ENCODE results near the gene ACTL10. TPM values are rescaled to one million over a fixed set of nuclear protein-coding genes. Genes with fewer than 3 reads are reported as not detected.

ACTL10 gene
- total and polyA plus RNA-seq, 7 donors: 0.54 to 4.5 (median 0.66) TPM

DNA sequence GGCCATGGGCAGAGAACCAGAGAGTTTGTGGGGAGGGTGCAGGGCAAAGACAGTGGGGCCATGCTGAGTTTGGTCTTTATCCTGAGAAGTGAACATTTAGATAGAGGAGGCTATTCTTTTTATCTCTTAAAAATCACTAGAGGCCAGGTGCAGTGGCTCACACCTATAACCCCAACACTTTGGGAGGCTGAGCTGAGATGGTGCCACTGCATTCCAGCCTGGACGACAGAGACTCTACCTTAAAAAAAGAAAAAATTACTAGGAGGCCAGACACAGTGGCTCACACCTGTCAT is 44.6 kb downstream of the ACTL10 start:
- no peaks in the 10 kb centered on the region for H3K4me1 ChIP-seq
- H3K9me3 ChIP-seq: no peaks in the 10 kb centered on the region
- DNase-seq: no peak
- no peak overlapping the region for H3K4me3 ChIP-seq
- peaks cover 11 to 61% (median 20%) of the 10 kb centered on the region in 4 donors for H3K36me3 ChIP-seq
- no peaks in the 10 kb centered on the region for H3K27me3 ChIP-seq
- intact Hi-C loops (cut with DNase I): no loop called here
- TF ChIP-seq, protein P1, sequence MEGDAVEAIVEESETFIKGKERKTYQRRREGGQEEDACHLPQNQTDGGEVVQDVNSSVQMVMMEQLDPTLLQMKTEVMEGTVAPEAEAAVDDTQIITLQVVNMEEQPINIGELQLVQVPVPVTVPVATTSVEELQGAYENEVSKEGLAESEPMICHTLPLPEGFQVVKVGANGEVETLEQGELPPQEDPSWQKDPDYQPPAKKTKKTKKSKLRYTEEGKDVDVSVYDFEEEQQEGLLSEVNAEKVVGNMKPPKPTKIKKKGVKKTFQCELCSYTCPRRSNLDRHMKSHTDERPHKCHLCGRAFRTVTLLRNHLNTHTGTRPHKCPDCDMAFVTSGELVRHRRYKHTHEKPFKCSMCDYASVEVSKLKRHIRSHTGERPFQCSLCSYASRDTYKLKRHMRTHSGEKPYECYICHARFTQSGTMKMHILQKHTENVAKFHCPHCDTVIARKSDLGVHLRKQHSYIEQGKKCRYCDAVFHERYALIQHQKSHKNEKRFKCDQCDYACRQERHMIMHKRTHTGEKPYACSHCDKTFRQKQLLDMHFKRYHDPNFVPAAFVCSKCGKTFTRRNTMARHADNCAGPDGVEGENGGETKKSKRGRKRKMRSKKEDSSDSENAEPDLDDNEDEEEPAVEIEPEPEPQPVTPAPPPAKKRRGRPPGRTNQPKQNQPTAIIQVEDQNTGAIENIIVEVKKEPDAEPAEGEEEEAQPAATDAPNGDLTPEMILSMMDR (IDR thresholded peaks at IDR 0.05): no peak
- TF ChIP-seq POLR2A (IDR thresholded peaks at IDR 0.05) (no peak), POLR2AphosphoS5 (IDR thresholded peaks at IDR 0.05) (no peak), EP300 (IDR thresholded peaks at IDR 0.05) (no peak)
- no peak overlapping the region for H3K27ac ChIP-seq
- WGBS, 2 donors: 83 to 93% methylated on average over 1 of the region's 1 CpG

DNA sequence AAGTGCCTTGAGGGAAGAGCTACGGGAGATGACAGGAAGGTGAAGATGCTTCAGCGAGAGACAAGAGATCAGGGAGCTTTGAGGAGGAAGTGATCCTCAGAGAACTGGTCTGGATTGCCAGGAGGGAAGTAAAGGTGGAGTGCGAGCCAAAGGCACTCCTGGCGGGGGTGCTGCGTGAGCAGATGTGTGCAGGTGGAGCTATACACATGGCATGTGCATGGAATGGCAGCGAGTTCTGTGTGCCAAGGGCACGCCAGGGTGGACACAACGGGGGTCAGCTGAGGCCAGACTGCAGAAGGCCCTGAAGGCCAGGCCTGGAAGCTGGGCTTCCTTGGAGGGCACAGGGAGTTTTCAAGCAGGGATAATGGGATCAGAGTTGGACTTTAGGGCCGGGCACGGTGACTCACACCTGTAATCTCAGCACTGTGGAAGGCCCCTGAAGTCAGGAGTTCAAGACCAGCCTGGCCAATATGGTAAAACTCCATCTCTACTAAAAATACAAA is 47.2 kb downstream of the ACTL10 start:
- peaks cover 0 to 2% (median 2%) of the 10 kb centered on the region in 4 donors for H3K4me1 ChIP-seq
- no peaks in the 10 kb centered on the region for H3K27me3 ChIP-seq
- H3K36me3 ChIP-seq: peaks cover 7 to 45% (median 18%) of the 10 kb centered on the region in 4 donors
- H3K9me3 ChIP-seq: no peaks in the 10 kb centered on the region
- intact Hi-C loops (cut with DNase I): no loop called here
- no peak overlapping the region for H3K27ac ChIP-seq
- 91 to 94% methylated on average over 10 of the region's 10 CpGs for WGBS, 2 donors
- DNase-seq: no peak
- no peak overlapping the region for H3K4me3 ChIP-seq
- TF ChIP-seq POLR2A (IDR thresholded peaks at IDR 0.05) (no peak), EP300 (IDR thresholded peaks at IDR 0.05) (no peak), POLR2AphosphoS5 (IDR thresholded peaks at IDR 0.05) (no peak)
- TF ChIP-seq, protein P1 (IDR thresholded peaks at IDR 0.05): no peak

DNA sequence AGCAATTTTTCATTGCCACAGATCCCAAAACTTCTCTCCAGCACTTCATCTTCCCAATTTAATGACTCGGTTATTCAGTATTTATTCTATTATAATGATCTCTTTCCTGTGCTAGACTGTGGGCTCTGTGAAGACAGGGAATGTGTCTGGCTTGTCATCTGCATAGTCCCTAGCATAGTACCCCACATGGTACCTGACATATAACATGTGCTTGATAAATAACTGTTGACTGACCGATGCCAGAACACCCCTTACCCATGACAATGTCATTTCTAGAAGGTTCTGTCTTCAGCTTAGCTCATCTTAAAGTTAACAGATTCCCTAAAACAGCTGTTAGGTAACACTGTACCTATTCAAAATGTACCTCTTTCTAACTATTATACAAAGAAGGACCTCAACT is 49.8 kb downstream of the ACTL10 start:
- Histone ChIP-seq H3K4me3 (no peak overlapping the region), H3K27me3 (no peaks in the 10 kb centered on the region), H3K4me1 (peaks cover 0 to 15% (median 11%) of the 10 kb centered on the region in 4 donors), H3K9me3 (no peaks in the 10 kb centered on the region), H3K27ac (no peak overlapping the region), H3K36me3 (peaks cover 0 to 33% (median 13%) of the 10 kb centered on the region in 4 donors)
- no peak for DNase-seq
- TF ChIP-seq EP300 (IDR thresholded peaks at IDR 0.05) (no peak), POLR2AphosphoS5 (IDR thresholded peaks at IDR 0.05) (no peak), POLR2A (IDR thresholded peaks at IDR 0.05) (no peak)
- TF ChIP-seq, protein P1 (IDR thresholded peaks at IDR 0.05): no peak
- 88 to 93% methylated on average over 2 of the region's 2 CpGs for WGBS, 2 donors
- intact Hi-C loops (cut with DNase I): no loop called here

Other genes starting within 250 kb of the ACTL10 start
- gene SNTA1, start 223.2 kb upstream of the ACTL10 start, total RNA-seq: 10 to 100 TPM; 29.3 to 42.7 (median 33.4) TPM
- 1 to 10 TPM; 5.8 to 7.8 (median 6.1) TPM for gene SNTA1, start 223.2 kb upstream of the ACTL10 start, polyA plus RNA-seq
- gene CBFA2T2, start 176.8 kb upstream of the ACTL10 start, total RNA-seq: 10 to 100 TPM; 17.1 to 26.0 (median 20.9) TPM
- 10 to 100 TPM in 1 of 3 donors, 1 to 10 TPM in 2; 5.4 to 12.7 (median 6.5) TPM for gene CBFA2T2, start 176.8 kb upstream of the ACTL10 start, polyA plus RNA-seq
- gene C20orf144, start 4.6 kb upstream of the ACTL10 start, total RNA-seq: under 1 TPM in 1 of 4 donors, not detected in 3; 0.66 TPM
- under 1 TPM in 1 of 3 donors, not detected in 2; 0.12 TPM for gene C20orf144, start 4.6 kb upstream of the ACTL10 start, polyA plus RNA-seq
- gene NECAB3, start 7.5 kb downstream of the ACTL10 start, total RNA-seq: 10 to 100 TPM; 44.6 to 50.1 (median 48.0) TPM
- 10 to 100 TPM; 27.1 to 30.7 (median 30.0) TPM for gene NECAB3, start 7.5 kb downstream of the ACTL10 start, polyA plus RNA-seq
- 1 to 10 TPM in 1 of 4 donors, under 1 TPM in 3; 0.33 to 1.7 (median 0.83) TPM for gene E2F1, start 19.4 kb downstream of the ACTL10 start, total RNA-seq
- gene E2F1, start 19.4 kb downstream of the ACTL10 start, polyA plus RNA-seq: 10 to 100 TPM in 1 of 3 donors, 1 to 10 TPM in 2; 1.8 to 13.1 (median 5.1) TPM
- gene PXMP4, start 53.4 kb downstream of the ACTL10 start, total RNA-seq: 1 to 10 TPM; 4.5 to 6.8 (median 6.7) TPM
- gene PXMP4, start 53.4 kb downstream of the ACTL10 start, polyA plus RNA-seq: 1 to 10 TPM; 4.8 to 8.2 (median 5.8) TPM
- gene ZNF341, start 65.1 kb downstream of the ACTL10 start, total RNA-seq: 1 to 10 TPM; 1.2 to 2.5 (median 1.7) TPM
- gene ZNF341, start 65.1 kb downstream of the ACTL10 start, polyA plus RNA-seq: 1 to 10 TPM; 3.0 to 7.9 (median 5.5) TPM
- gene CHMP4B, start 144.4 kb downstream of the ACTL10 start, total RNA-seq: 100 to 1,000 TPM; 102 to 115 (median 108) TPM
- gene CHMP4B, start 144.4 kb downstream of the ACTL10 start, polyA plus RNA-seq: 100 to 1,000 TPM; 212 to 394 (median 250) TPM

Data from sigmoid colon (tissue), 7 donors.